ENCODE results near the gene ADAMTS4. TPM values are rescaled to one million over a fixed set of nuclear protein-coding genes. Genes with fewer than 3 reads are reported as not detected.

The ADAMTS4 gene
- total RNA-seq, 1 donor from 2014 or later: 6.8 TPM

GRCh38 chr1:161196111-161196510, 2.7 kb downstream of the ADAMTS4 start:
- H3K9me3 Mint-ChIP-seq: no peaks in the 10 kb centered on the region
- H3K4me3 Mint-ChIP-seq: no peak overlapping the region

GRCh38 chr1:161195171-161195570, 3.7 kb downstream of the ADAMTS4 start:
- Mint-ChIP-seq H3K9me3 (no peaks in the 10 kb centered on the region), H3K27ac (no peak overlapping the region), H3K36me3 (no peaks in the 10 kb centered on the region), H3K4me1 (peaks cover 36% of the 10 kb centered on the region), H3K27me3 (ENCODE audit: low read depth) (no peaks in the 10 kb centered on the region), H3K4me3 (no peak overlapping the region)
- no peak for TF ChIP-seq CTCF (IDR thresholded peaks at IDR 0.05; ENCODE audit: unreplicated experiment)
- no peak for DNase-seq (ENCODE audit: low spot score in 2 of 2, unreplicated experiment in 2 of 2)

More at GRCh38 chr1:161196111-161196510, 2.7 kb downstream of the ADAMTS4 start:
- no peak for DNase-seq (ENCODE audit: low spot score in 2 of 2, unreplicated experiment in 2 of 2)
- Mint-ChIP-seq H3K4me1 (peaks cover 44% of the 10 kb centered on the region), H3K27ac (no peak overlapping the region), H3K27me3 (ENCODE audit: low read depth) (no peaks in the 10 kb centered on the region), H3K36me3 (no peaks in the 10 kb centered on the region)
- no peak for TF ChIP-seq CTCF (IDR thresholded peaks at IDR 0.05; ENCODE audit: unreplicated experiment)

- Mint-ChIP-seq H3K9me3 (no peaks in the 10 kb centered on the region), H3K27me3 (ENCODE audit: low read depth) (no peaks in the 10 kb centered on the region), H3K4me1 (peaks cover 22% of the 10 kb centered on the region), H3K4me3 (no peak overlapping the region), H3K36me3 (no peaks in the 10 kb centered on the region), H3K27ac (no peak overlapping the region)
- no peak for TF ChIP-seq CTCF (IDR thresholded peaks at IDR 0.05; ENCODE audit: unreplicated experiment)
- DNase-seq (ENCODE audit: low spot score in 2 of 2, unreplicated experiment in 2 of 2): no peak
These were observed 5.2 kb downstream of the ADAMTS4 start for GRCh38 chr1:161193561-161194235.

GRCh38 chr1:161192476-161193465, 6.1 kb downstream of the ADAMTS4 start:
- no peak overlapping the region for H3K27ac Mint-ChIP-seq
- H3K27me3 Mint-ChIP-seq (ENCODE audit: low read depth): no peaks in the 10 kb centered on the region
- no peak overlapping the region for H3K4me3 Mint-ChIP-seq
- peak; percentile 85 for TF ChIP-seq CTCF (IDR thresholded peaks at IDR 0.05; ENCODE audit: unreplicated experiment)
- H3K9me3 Mint-ChIP-seq: no peaks in the 10 kb centered on the region
- H3K36me3 Mint-ChIP-seq: no peaks in the 10 kb centered on the region
- peaks cover 15% of the 10 kb centered on the region for H3K4me1 Mint-ChIP-seq
- peak in 1 of 2 experiments; percentile 65 for DNase-seq (ENCODE audit: low spot score in 2 of 2, unreplicated experiment in 2 of 2)

- H3K9me3 Mint-ChIP-seq: no peaks in the 10 kb centered on the region
- DNase-seq (ENCODE audit: low spot score in 2 of 2, unreplicated experiment in 2 of 2): no peak
- no peak overlapping the region for H3K27ac Mint-ChIP-seq
- H3K4me1 Mint-ChIP-seq: peaks cover 7% of the 10 kb centered on the region
- TF ChIP-seq CTCF (IDR thresholded peaks at IDR 0.05; ENCODE audit: unreplicated experiment): no peak
- H3K27me3 Mint-ChIP-seq (ENCODE audit: low read depth): no peaks in the 10 kb centered on the region
- H3K36me3 Mint-ChIP-seq: no peaks in the 10 kb centered on the region
- no peak overlapping the region for H3K4me3 Mint-ChIP-seq
These were observed 6.9 kb downstream of the ADAMTS4 start for GRCh38 chr1:161191971-161192370.
